Measurements from ENCODE around the gene YTHDC2.

DNA sequence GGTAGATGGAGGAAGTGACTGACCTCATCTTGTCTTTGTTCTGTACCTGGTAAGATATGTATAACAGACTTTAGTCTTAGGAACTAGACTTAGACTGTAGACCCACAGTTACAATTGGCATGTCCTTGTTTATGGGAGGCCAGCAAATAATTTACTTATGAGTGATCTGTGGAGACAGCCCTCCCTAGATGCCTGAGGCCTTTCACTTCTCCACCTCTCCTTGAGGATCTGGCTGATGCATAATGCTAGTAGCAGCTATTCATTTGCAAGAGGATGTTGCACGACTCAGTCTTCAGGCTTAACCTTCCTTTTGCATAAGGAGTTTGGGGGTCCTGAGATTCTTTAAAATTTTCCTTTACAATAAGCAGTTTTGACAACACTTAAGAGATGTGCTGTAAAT lies 100.7 kb downstream of the YTHDC2 start:
- TF ChIP-seq POLR2A (IDR thresholded peaks at IDR 0.05; ENCODE audit: low read depth, low read length) (no peak), POLR2AphosphoS5 (IDR thresholded peaks at IDR 0.05; ENCODE audit: low read depth, low read length) (no peak), TAF1 (IDR thresholded peaks at IDR 0.05; ENCODE audit: low read depth, low read length) (no peak)

Measured in GM12891 (cell line).